IMR-90 (cell line): ENCODE data around the gene SLC35F1. TPM values are rescaled to one million over a fixed set of nuclear protein-coding genes. Genes with fewer than 3 reads are reported as not detected.

Source experiments
- ATAC-seq: fragments of 200-7000 bp; cut with Tn5 transposase; 2 replicates; pipeline ENCODE4 v1.9.1; 2020; ENCODE audit warnings: low read depth, mild to moderate bottlenecking, moderate library complexity
- BruUV-seq: library from RNA; stranded (reverse); fragments of 400-500 nt; replicated peaks from 2 replicates; lab custom pipeline; 2021; lab: Mats Ljungman, UMichigan
- CTCF ChIA-PET: fragments of 300-600 bp; formaldehyde crosslinking; extraction: SDS; loops from one replicate; lab custom pipeline; 2021; ENCODE audit warnings: antibody characterized with exemption; lab: Yijun Ruan, JAX
- POLR2A ChIA-PET: fragments of 300-600 bp; sonication (Branson Sonifier 250); formaldehyde crosslinking; loops from one replicate; lab custom pipeline; 2022; ENCODE audit warnings: antibody characterized with exemption; ENCODE audit not compliant: unreplicated experiment; lab: Charles Lee
- DNase-seq: peaks from one replicate; pipeline ENCODE4 v3.0.0; 2013
- H2AFZ ChIP-seq: replicated peaks from 2 replicates; pipeline ENCODE3; 2013; ENCODE audit warnings: low read length, mild to moderate bottlenecking; ENCODE audit not compliant: poor library complexity
- H2AK5ac ChIP-seq: 2 replicates; pipeline ENCODE4 v1.6.1; 2013; ENCODE audit warnings: low read depth, low read length, inconsistent platforms
- H2AK9ac ChIP-seq: replicated peaks from 2 replicates; pipeline ENCODE3; 2013; ENCODE audit warnings: mild to moderate bottlenecking, low read depth, low read length, moderate library complexity; ENCODE audit not compliant: poor library complexity
- H2BK120ac ChIP-seq: 2 replicates; pipeline ENCODE4 v1.6.1; 2013; ENCODE audit warnings: low read depth, low read length, inconsistent platforms
- H2BK15ac ChIP-seq: 3 replicates; pipeline ENCODE4 v1.6.1; 2013; ENCODE audit warnings: low read depth, low read length, inconsistent platforms
- H2BK20ac ChIP-seq: 2 replicates; pipeline ENCODE4 v1.6.1; 2013; ENCODE audit warnings: low read depth, mild to moderate bottlenecking, inconsistent platforms, low read length, moderate library complexity
- H2BK5ac ChIP-seq: 2 replicates; pipeline ENCODE4 v1.6.1; 2013; ENCODE audit warnings: mild to moderate bottlenecking, low read depth, low read length, inconsistent platforms; ENCODE audit not compliant: poor library complexity, severe bottlenecking
- H3K14ac ChIP-seq: replicated peaks from 2 replicates; pipeline ENCODE4 v1.6.1; 2013; ENCODE audit warnings: low read depth, low read length, inconsistent platforms
- H3K18ac ChIP-seq: 2 replicates; pipeline ENCODE4 v1.6.1; 2013; ENCODE audit warnings: low read depth, low read length, control low read depth
- H3K23ac ChIP-seq: 2 replicates; pipeline ENCODE4 v1.6.1; 2013; ENCODE audit warnings: low read depth, low read length, inconsistent platforms
- H3K27ac ChIP-seq: 2 replicates; pipeline ENCODE4 v1.5.1; 2013; ENCODE audit warnings: mild to moderate bottlenecking, control low read depth, low read length; ENCODE audit not compliant: insufficient read depth
- H3K27me3 ChIP-seq: 2 replicates; pipeline ENCODE4 v1.6.1; 2013; ENCODE audit warnings: low read length; ENCODE audit not compliant: control insufficient read depth, insufficient read depth
- H3K36me3 ChIP-seq: 2 replicates; pipeline ENCODE4 v1.6.1; 2013; ENCODE audit warnings: low read length, mixed read lengths; ENCODE audit not compliant: control insufficient read depth, insufficient read depth
- H3K4ac ChIP-seq: 2 replicates; pipeline ENCODE4 v1.6.1; 2013; ENCODE audit warnings: low read depth, low read length, inconsistent platforms
- H3K4me1 ChIP-seq: 2 replicates; pipeline ENCODE4 v1.6.1; 2013; ENCODE audit warnings: low read length, mixed read lengths; ENCODE audit not compliant: control insufficient read depth, insufficient read depth
- H3K4me2 ChIP-seq: 2 replicates; pipeline ENCODE4 v1.6.1; 2013; ENCODE audit warnings: low read depth, mild to moderate bottlenecking, control low read depth, low read length, moderate library complexity
- H3K4me3 ChIP-seq: 2 replicates; pipeline ENCODE4 v1.5.1; 2013; ENCODE audit warnings: low read depth, mild to moderate bottlenecking, control low read depth, low read length, moderate library complexity; ENCODE audit not compliant: insufficient read depth
- H3K56ac ChIP-seq: 2 replicates; pipeline ENCODE4 v1.6.1; 2013; ENCODE audit warnings: low read length, inconsistent platforms; ENCODE audit not compliant: insufficient read depth; ENCODE audit errors: extremely low read depth
- H3K79me1 ChIP-seq, 2 experiments: 2 replicates each; pipeline ENCODE4 v1.6.1; 2013; ENCODE audit warnings: low read length in 2 of 2, inconsistent platforms in 1 of 2, low read depth in 1 of 2
- H3K9ac ChIP-seq: 2 replicates; pipeline ENCODE4 v1.6.1; 2013; ENCODE audit warnings: low read depth, low read length, control low read depth
- H3K9me1 ChIP-seq: 2 replicates; pipeline ENCODE4 v1.6.1; 2013; ENCODE audit warnings: low read length, inconsistent platforms; ENCODE audit not compliant: insufficient read depth
- H3K9me3 ChIP-seq: 2 replicates; pipeline ENCODE4 v1.6.1; 2013; ENCODE audit warnings: low read length; ENCODE audit not compliant: control insufficient read depth, insufficient read depth
- H4K20me1 ChIP-seq: 2 replicates; pipeline ENCODE4 v1.6.1; 2013; ENCODE audit warnings: low read length, inconsistent platforms; ENCODE audit not compliant: insufficient read depth
- H4K5ac ChIP-seq: 2 replicates; pipeline ENCODE4 v1.6.1; 2013; ENCODE audit warnings: mild to moderate bottlenecking, low read depth, low read length, control low read depth
- H4K8ac ChIP-seq, 2 experiments: 2 replicates each; pipeline ENCODE4 v1.6.1; 2013; ENCODE audit warnings: low read depth in 2 of 2, low read length in 2 of 2, control low read depth in 1 of 2, inconsistent platforms in 1 of 2
- H4K91ac ChIP-seq: 2 replicates; pipeline ENCODE4 v1.6.1; 2013; ENCODE audit warnings: low read depth, low read length, inconsistent platforms; ENCODE audit not compliant: insufficient read depth
- BHLHE40 ChIP-seq: fragments of 150-350 bp; IDR thresholded peaks from 2 replicates; pipeline ENCODE4 v1.6.1; 2016; ENCODE audit warnings: mild to moderate bottlenecking, low read depth, low read length
- CHD1 ChIP-seq: IDR thresholded peaks from 2 replicates; pipeline ENCODE4 v1.6.1; 2012; ENCODE audit warnings: low read depth, low read length, improper control_type of control experiment
- NFE2L2 ChIP-seq: fragments of 150-350 bp; IDR thresholded peaks from 2 replicates; pipeline ENCODE4 v1.6.1; 2016; ENCODE audit warnings: low read depth, mild to moderate bottlenecking, low read length
- RCOR1 ChIP-seq: IDR thresholded peaks from 2 replicates; pipeline ENCODE4 v1.6.1; 2012; ENCODE audit warnings: mild to moderate bottlenecking, low read length, improper control_type of control experiment; ENCODE audit not compliant: insufficient replicate concordance
- RFX5 ChIP-seq: IDR thresholded peaks from 2 replicates; pipeline ENCODE4 v1.8.0; 2012; ENCODE audit warnings: low read depth, mild to moderate bottlenecking, low read length, moderate library complexity
- WGBS, 2 experiments: methylation state at CpG; one replicate each; pipeline versions ENCODE4 v1.1.5 to v1.1.7; 2013; ENCODE audit warnings: missing lambda C conversion rate in 2 of 2; ENCODE audit not compliant: insufficient read length in 1 of 2; ENCODE audit errors: extremely low coverage in 2 of 2; 5-methylcytosine and 5-hydroxymethylcytosine counted together
- dilution Hi-C: fragments of 300-500 bp; cut with HindIII; formaldehyde crosslinking; loops from one replicate; pipeline ENCODE4 v1.14.3; 2018; ENCODE audit warnings: low sequenced_read_pairs; ENCODE audit not compliant: unreplicated experiment
- in situ Hi-C: fragments of 300-500 bp; cut with MboI; formaldehyde crosslinking; loops from 3 replicates; pipeline ENCODE4 v1.14.3; 2019; ENCODE audit warnings: low sequenced_read_pairs, inconsistent platforms, mixed read lengths
- intact Hi-C: fragments of 100-400 bp; cut with micrococcal nuclease; formaldehyde crosslinking; loops from 2 replicates; pipeline ENCODE4 v1.10.0; 2022
- polyA plus RNA-seq, 3 experiments: library from polyadenylated mRNA; depleted of rRNA; stranded (reverse); fragments of >200 nt; gene quantifications; 2 replicates each; pipeline ENCODE4 v1.2.3, GENCODE V29; 2012; ENCODE audit warnings: low replicate concordance in 1 of 3
- total RNA-seq: library from RNA; depleted of rRNA; stranded (reverse); fragments of >200 nt; gene quantifications from 2 replicates; pipeline ENCODE4 v1.2.3, GENCODE V29; 2012

Gene SLC35F1
- total and polyA plus RNA-seq, 2 of the 4 experiments (the other 2 are of a cell fraction) = not detected

- Histone ChIP-seq H3K56ac (no peak overlapping the region), H3K9ac (no peak overlapping the region), H3K18ac (no peak overlapping the region), H3K27me3 (peaks cover 18% of the 10 kb centered on the region), H4K8ac (no peak overlapping the region), H2AK9ac (no peak overlapping the region), H4K91ac (no peak overlapping the region), H3K9me3 (no peaks in the 10 kb centered on the region), H3K9me1 (no peaks in the 10 kb centered on the region), H2BK5ac (no peak overlapping the region), H2BK120ac (no peak overlapping the region), H3K14ac (no peak overlapping the region), H3K4ac (no peak overlapping the region), H2AK5ac (no peak overlapping the region), H3K4me3 (no peak overlapping the region; the same call in 1 of the 2 replicates), H3K27ac (no peak overlapping the region), H3K4me1 (no peaks in the 10 kb centered on the region), H3K4me2 (no peak overlapping the region), H3K23ac (no peak overlapping the region), H2BK15ac (no peak overlapping the region), H2BK20ac (no peak overlapping the region), H2AFZ (peak overlapping the region; percentile 55), H4K5ac (no peak overlapping the region), H3K79me1 (no peaks in the 10 kb centered on the region), H4K20me1 (no peaks in the 10 kb centered on the region), H3K36me3 (no peaks in the 10 kb centered on the region)
- peak; percentile 61 for ATAC-seq
- dilution Hi-C loops = no loop called here
- BruUV-seq = no TSS peak
- ChIA-PET POLR2A (no interaction called here), CTCF (interaction anchor here (0.6 kb wide), 1 partner anchor 61 kb away, joined by 3 read pairs; no protein-coding TSS in a partner anchor)
- intact Hi-C loops = no loop called here
- no CpG with 5 or more reads among the region's 14 CpGs for WGBS, 2 experiments
- DNase-seq = peak; percentile 1
- TF ChIP-seq RFX5 = no peak
- no peak for TF ChIP-seq CHD1
- TF ChIP-seq NFE2L2 = no peak
- TF ChIP-seq BHLHE40 = no peak
- peak; percentile 97 for TF ChIP-seq RCOR1
- in situ Hi-C loops = no loop called here
Measured at GRCh38 chr6:117906507-117906957, 532 bp upstream of the SLC35F1 start.
